Mucosa of descending colon (tissue), 3 donors: ENCODE results near the gene PBRM1. TPM values are rescaled to one million over a fixed set of nuclear protein-coding genes. Genes with fewer than 3 reads are reported as not detected.
A peak's percentile ranks its signal among the peaks of the same experiment; 100 is the strongest.
"Not testable (repeated sequence)": the region's sequence is repeated elsewhere in the genome, so short reads cannot be mapped to it uniquely, and the experiment has no call there.

ENCODE experiments used
- ATAC-seq: fragments of 200-7000 bp; cut with Tn5 transposase; one replicate; pipeline ENCODE4 v1.9.1; 2020; ENCODE audit warnings: mild to moderate bottlenecking, moderate library complexity
- DNase-seq, 3 donors: peaks; one replicate each; pipeline ENCODE4 v3.0.0-alpha.2; 2020
- H3K36me3 ChIP-seq: fragments of 200-600 bp; one replicate; pipeline ENCODE4 v1.8.0; 2021; ENCODE audit warnings: low read depth, mild to moderate bottlenecking
- H3K4me1 ChIP-seq: fragments of 200-600 bp; one replicate; pipeline ENCODE4 v1.8.0; 2021; ENCODE audit warnings: low read depth, mild to moderate bottlenecking
- H3K4me3 ChIP-seq: fragments of 200-600 bp; one replicate; pipeline ENCODE4 v1.8.0; 2021; ENCODE audit warnings: mild to moderate bottlenecking
- H3K9me3 ChIP-seq: fragments of 200-600 bp; one replicate; pipeline ENCODE4 v1.8.0; 2021; ENCODE audit warnings: mild to moderate bottlenecking
- intact Hi-C, 2 donors: fragments of 100-400 bp; cut with DNase I in 1 of 2; cut with micrococcal nuclease in 1 of 2; formaldehyde crosslinking; loops; one replicate each; pipeline versions ENCODE4 v1.11.0 to v1.11.1; 2022; cut with DNase I, micrococcal nuclease
- total RNA-seq, 3 donors: library from RNA; stranded (reverse); fragmentation: NEBNext Ultra II Directional in 2 of 3; extraction: Animal tissue kit (Norgen Biotek cat#: 25700) in 2 of 3; gene quantifications; one replicate each; pipeline versions ENCODE4 v1.2.1 to v1.2.4, GENCODE V29; 2021 to 2023
- TF ChIP-seq, protein P1 (sequence below): fragments of 200-600 bp; IDR thresholded peaks from one replicate; pipeline ENCODE4 v1.8.0; 2022; ENCODE audit warnings: antibody characterized with exemption, mild to moderate bottlenecking
- donor health status: DM: no; HTN: no; CAD: no; lungs with moderate emphysema.
- donor health status: DM: no; HTN: no; CAD: no.
- donor health status: DM: no; HTN: yes; CAD: no.

Gene PBRM1
- total RNA-seq, 3 donors from 2014 or later: 48.5 to 86.1 (median 56.8) TPM

DNA sequence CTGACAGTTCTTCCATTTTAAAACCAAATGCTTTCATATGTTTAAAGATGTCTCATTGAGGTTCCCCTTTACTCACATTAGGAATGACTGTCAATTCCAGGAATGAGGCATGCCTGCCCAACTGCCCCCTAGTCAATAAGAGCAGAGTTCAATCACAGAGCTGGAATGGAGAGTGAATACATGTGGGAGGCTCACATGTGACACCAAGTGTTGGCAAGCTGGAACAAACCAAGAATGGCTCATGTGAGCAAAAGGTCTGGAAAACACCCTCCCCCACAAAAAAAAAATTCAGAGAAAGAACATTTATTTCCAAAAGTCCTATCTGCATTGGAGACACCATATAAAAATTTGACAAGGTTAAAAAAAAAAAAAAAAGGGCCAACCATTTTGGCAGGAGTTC lies 3.7 kb downstream of the PBRM1 start:
- DNase-seq (no peak), ATAC-seq (no peak)
- Histone ChIP-seq H3K4me1 (peaks cover 22% of the 10 kb centered on the region), H3K4me3 (no peak overlapping the region), H3K36me3 (peaks cover 6% of the 10 kb centered on the region), H3K9me3 (no peaks in the 10 kb centered on the region)
- intact Hi-C loops: no loop called here
- TF ChIP-seq, protein P1, sequence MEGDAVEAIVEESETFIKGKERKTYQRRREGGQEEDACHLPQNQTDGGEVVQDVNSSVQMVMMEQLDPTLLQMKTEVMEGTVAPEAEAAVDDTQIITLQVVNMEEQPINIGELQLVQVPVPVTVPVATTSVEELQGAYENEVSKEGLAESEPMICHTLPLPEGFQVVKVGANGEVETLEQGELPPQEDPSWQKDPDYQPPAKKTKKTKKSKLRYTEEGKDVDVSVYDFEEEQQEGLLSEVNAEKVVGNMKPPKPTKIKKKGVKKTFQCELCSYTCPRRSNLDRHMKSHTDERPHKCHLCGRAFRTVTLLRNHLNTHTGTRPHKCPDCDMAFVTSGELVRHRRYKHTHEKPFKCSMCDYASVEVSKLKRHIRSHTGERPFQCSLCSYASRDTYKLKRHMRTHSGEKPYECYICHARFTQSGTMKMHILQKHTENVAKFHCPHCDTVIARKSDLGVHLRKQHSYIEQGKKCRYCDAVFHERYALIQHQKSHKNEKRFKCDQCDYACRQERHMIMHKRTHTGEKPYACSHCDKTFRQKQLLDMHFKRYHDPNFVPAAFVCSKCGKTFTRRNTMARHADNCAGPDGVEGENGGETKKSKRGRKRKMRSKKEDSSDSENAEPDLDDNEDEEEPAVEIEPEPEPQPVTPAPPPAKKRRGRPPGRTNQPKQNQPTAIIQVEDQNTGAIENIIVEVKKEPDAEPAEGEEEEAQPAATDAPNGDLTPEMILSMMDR: no peak

DNA sequence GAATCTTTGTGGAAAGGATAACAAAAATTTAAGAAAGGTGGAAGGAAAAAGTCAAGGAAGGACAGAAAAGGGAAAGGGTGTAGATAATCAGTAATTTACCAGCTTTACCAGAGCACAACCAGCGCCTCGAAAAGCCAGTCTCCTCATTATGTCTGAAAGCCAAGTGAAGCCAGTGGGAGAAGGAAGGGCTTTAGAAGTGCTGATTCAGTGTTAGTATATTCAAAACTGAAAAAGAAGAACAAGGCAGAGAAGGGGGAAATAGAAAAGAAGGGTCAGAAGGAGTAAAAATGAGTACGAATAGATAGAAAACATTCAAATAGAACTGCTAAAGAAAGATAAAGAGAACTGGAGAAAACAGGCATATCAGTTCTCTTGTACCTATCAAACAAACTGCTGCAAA lies 4.1 kb downstream of the PBRM1 start:
- intact Hi-C loops: no loop called here
- DNase-seq (no peak), ATAC-seq (no peak)
- TF ChIP-seq, protein P1: no peak
- Histone ChIP-seq H3K36me3 (peaks cover 6% of the 10 kb centered on the region), H3K4me3 (no peak overlapping the region), H3K4me1 (peaks cover 18% of the 10 kb centered on the region), H3K9me3 (no peaks in the 10 kb centered on the region)

DNA sequence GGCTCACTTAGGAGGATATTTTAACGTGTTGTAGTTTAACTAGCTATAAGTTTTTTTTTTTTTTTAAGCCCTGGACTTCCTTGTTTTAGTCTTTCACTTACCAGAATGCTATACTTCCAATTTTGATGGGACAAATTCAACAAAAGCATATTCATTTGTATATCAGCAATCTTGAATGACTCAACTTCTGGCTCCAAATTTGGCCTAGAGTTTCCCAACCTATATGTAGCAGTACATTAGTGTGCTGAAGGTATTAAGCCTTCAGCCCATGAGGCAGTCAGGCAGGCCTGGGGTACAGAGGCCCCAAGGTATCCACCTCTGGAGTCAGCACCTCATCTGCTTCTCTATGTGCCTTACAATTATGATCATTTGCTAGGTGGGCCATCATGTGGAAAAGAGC lies 5.9 kb downstream of the PBRM1 start:
- no peaks in the 10 kb centered on the region for H3K9me3 ChIP-seq
- peak; percentile 29 for ATAC-seq
- TF ChIP-seq, protein P1: no peak
- intact Hi-C loops: no loop called here
- H3K4me3 ChIP-seq: no peak overlapping the region
- peaks cover 12% of the 10 kb centered on the region for H3K4me1 ChIP-seq
- no peak for DNase-seq
- H3K36me3 ChIP-seq: peaks cover 6% of the 10 kb centered on the region

DNA sequence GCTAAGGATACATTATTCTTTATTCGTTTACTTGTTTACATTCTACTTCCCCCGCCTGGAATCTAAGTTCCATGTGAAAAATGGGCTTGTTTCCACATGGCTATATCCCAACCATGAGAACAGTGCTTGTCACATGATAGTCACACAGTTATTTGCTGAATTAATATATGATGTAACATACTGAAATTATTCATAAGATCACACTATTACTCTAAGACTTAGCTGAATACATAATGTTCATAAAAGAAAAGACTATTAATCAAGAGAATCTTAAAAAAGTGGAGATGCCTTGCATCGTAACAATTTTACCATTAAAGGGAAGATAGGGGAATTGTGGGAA lies 6.5 kb downstream of the PBRM1 start:
- Histone ChIP-seq H3K4me3 (no peak overlapping the region), H3K4me1 (peaks cover 6% of the 10 kb centered on the region), H3K9me3 (no peaks in the 10 kb centered on the region), H3K36me3 (peaks cover 6% of the 10 kb centered on the region)
- intact Hi-C loops: no loop called here
- DNase-seq: no peak
- TF ChIP-seq, protein P1: no peak
- ATAC-seq: no peak

DNA sequence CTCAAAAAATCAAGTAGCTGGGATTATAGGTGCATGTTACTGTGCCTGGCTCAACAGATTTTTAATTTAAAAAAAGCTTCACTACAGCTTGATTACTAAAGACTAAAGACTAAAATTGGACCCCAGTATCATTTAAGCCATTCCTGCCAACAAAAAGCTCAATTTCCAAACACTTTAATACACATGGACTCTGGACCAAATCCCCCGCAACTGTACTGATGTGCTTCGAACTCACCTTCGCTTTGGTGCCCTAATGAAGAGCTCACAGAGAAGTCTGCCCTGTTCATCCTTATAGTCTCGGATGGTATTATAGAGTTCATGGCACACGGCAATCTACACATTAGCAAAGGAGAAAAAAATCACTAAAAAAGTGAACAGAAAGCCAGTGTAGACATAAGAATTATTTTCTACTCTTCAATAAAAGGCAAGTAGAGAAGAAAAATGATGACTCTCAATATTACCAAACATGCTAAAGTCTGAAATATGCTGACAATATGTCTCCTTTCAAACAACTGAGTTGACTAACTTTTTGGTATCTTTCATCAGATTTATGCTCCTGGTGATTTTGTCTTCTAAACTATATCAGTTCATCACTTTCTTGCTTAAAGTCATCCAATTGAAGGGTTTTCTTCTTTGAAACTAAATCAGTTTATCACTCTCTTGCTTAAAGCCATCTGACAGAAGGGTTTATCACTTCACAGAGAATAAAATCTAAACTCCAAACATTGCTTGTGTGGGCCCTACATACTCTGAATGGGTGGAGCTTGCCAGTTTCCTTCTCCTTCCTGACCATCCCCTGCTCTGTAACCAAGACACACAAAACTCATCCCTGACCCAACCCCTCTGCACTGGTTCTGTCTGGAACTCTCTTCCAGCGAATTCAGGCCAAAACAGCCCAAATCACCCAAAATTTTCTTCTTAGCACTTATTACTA lies 7.2 kb downstream of the PBRM1 start:
- TF ChIP-seq, protein P1: no peak
- H3K4me1 ChIP-seq: no peaks in the 10 kb centered on the region
- DNase-seq: no peak
- H3K4me3 ChIP-seq: no peak overlapping the region
- ATAC-seq: no peak
- no peaks in the 10 kb centered on the region for H3K9me3 ChIP-seq
- peaks cover 6% of the 10 kb centered on the region for H3K36me3 ChIP-seq
- intact Hi-C loops: no loop called here

DNA sequence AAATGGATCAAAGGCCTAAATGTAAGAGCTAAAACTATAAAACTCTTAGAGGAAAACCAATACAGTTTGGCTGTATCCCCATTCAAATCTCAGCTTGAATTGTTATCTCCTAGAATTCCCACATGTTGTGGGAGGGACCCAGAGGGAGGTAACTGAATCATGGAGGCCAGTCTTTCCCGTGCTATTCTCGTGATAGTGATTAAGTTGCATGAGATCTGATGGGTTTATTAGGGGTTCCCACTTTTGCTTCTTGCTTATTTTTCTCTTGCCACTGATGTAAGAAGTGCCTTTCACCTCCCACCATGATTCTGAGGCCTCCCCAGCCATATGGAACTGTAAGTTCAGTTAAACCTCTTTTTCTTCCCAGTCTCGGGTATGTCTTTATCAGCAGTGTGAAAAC lies 9.5 kb downstream of the PBRM1 start:
- intact Hi-C loops, DNase-seq, H3K4me1 ChIP-seq, H3K9me3 ChIP-seq, H3K4me3 ChIP-seq, H3K36me3 ChIP-seq, ATAC-seq: not testable (repeated sequence)
